ENCODE measurements around the gene ZCCHC7.
"Not testable (repeated sequence)": the region's sequence is repeated elsewhere in the genome, so short reads cannot be mapped to it uniquely, and the experiment has no call there.

The ZCCHC7 gene

DNA sequence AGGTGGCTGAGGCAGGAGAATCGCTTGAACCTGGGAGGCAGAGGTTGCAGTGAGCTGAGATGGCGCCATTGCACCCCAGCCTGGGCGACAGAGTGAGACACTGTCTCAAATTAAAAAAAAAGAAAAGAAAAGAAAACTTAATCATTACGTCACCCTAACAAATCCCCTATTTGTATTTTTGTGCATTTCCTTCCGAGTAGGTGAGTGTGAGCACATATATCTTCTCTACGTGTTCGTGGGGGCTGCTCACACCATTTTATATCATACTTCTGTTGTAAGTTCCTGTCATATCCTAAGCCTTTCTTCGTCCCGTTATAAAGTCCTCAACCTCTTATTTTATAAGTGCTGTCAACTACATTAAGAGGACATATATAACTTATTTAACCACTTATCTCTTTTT, 260.2 kb downstream of the ZCCHC7 start:
- no peak for DNase-seq

DNA sequence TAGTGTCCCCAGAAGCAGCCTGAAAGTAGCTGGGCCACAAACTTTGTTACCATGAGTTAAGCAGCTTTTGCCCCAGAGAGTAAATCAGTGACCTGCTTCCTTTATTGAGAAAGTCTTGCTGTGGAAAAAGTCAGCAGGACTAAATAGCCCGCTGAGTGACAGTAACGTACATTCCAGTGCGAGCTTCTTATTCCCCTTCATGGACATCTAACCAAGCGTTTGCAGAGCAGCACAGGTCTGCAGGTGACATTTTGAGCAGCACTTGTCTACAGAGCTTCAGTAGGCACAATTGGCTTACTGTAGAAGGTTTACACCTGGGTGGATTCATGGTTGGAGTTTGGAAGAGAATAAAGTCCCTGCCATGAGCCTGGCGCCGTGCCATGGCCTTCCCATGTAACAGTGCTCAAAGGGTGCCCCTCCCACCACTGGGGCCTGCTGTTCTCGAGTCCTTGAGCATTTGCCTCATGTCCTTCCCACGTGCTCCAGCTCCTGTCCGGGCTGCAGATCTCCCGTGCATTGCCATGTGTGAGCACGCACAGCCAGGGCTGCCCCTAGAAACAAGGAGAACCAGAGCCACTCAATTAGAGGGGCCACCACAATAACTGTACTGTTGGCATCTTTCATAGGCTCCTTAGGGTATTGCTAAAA, 260.8 kb downstream of the ZCCHC7 start:
- no peak for DNase-seq

DNA sequence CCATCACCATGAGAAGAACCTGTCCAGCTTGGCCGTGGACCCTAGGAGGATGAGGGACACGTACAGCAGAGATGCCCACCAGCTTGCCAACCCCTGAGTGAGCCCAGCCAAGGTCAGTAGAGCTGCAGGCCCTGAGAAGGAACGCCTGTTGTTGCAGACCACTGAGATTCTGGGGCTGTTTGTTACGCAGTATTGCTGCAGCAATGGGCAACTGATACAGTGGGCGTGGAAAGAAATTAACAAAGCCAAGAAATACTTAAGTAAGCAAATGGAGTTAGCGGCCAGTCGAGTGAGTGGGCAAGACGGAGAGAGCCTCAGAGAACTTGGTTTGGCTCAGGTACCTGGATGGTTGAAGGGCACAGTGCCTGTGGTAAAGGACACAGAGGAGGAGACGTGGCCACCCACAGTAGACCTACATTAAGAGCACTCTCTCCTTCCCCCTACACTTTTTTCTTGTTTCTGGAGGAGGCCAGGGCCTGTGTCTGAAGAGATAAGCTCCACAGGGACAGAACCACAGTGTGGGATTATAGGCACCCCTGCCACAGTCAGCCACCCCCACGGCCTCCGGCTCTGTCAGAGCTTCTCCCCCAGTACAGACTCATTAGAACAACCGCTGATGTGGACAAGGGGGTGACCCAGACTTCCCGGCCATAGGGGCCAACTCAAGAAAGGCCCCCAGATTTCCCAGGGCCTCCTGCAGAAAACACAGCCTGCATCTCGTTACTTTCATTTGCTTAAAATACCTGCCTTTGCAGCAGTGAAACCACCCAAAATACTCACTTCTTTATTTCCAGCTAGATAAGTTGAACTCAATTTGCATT, 262.0 kb downstream of the ZCCHC7 start:
- DNase-seq: no peak

DNA sequence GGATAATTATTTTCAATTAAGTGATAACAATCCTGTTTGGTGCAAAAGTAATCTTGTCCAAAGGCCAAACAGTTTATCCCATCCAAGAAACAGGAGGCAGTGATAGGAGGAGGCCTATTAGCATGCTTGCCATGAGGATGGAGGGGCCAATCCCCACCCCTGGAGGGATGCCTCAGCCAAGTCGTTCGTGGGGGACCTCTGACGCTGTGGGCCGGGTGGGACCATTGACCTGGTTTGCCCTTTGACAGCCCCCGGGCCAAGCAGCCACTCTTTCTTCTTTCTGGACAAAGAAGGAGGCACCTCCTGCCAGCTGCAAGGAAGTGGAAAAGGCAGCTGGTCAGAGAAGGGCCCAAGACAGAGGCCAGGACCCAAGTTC, 262.6 kb downstream of the ZCCHC7 start:
- DNase-seq: no peak

DNA sequence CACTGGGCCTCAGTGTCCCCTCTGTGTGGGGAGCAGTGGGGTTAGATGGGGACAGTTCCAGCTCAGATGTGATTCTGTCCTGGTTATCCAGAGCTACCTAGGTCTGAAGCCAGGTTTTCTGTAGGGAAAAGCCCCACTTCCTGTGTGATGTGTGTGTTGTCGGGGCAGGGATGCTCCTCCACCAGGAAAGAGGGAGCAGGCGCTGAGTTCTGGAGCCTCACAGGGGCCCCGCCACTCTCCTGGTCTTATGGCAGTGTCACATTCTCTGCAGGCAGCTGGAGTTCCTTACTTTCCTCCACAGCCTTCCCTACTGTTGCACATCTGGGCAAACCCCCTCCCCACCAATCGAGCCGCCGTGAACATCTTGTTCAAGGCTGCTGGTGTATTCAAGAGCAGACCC, 263.0 kb downstream of the ZCCHC7 start:
- no peak for DNase-seq

DNA sequence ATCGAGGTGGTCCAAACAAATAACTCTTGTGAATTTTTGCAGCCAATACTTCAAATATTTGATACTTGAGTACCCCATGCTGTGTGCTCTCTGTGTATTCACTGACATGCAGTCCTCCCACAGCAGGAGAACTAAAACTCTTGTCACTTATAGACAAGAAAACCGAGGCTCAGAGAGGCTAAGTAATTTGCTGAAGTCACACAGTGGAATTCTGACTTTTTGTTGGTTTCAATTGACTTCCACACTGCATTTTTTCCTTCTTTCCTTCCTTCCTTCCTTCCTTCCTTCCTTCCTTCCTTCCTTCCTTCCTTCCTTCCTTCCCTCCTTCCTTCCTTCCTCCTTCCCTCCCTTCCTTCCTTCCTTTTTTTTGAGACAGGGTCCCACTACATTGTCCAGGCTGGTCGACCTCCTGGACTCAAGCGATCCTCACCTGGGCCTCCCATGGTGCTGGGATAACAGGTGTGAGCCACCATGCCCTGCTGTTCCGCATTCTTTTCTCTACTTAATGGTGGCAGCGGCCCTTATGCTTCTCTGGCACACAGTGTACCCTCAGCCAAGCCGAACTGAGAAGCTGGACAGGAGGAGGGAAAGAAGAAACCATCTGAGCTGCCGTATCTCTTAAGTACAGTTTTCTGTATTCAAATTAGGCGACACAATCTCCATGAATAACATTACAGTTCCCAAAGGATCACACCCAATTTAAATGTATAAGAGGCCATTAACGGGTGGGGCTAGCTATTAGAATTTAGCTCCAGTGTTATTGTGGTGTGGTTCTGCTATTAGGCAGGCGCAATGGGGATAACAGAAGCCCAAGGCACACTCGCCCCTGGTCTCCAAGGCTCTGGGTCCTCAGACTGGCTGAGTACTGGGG, 263.7 kb downstream of the ZCCHC7 start:
- DNase-seq: no peak

DNA sequence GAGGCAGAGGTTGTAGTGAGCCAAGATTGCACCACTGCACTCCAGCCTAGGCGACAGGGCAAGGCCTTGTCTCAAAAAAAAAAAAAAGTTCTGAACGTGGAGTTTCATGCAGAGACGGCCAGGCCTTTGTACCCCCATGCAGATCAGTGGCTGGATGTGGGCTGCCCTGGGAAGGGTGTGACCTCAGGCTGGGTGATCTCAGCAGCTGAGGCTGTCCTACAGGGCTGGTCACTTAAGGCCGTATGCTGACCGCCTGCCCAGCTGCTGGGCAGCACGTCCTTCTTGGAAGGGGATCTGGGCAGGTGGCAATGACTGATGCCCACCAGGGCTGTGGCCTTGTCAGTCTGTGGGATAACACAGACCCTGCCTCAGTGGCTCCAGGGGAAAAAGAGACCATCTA, 264.9 kb downstream of the ZCCHC7 start:
- no peak for DNase-seq

DNA sequence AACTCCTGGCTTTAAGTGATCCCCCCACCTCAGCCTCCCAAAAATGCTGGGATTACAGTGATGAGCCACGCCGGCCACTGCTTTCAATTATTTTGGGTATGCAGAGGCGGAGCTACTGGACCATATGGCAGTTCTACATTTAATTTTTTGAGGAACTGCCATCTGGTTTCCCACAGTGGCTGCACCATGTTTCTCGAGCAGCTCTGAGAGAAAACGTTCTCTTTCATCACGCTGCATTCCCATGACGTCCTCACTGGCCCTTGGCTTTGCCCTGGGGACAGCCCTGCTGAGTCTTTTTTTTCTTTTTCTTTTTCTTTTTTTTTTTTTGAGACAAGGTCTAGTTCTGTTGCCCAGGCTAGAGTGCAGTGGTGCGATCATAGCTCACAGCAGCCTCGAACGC, 266.6 kb downstream of the ZCCHC7 start:
- DNase-seq: no peak

DNA sequence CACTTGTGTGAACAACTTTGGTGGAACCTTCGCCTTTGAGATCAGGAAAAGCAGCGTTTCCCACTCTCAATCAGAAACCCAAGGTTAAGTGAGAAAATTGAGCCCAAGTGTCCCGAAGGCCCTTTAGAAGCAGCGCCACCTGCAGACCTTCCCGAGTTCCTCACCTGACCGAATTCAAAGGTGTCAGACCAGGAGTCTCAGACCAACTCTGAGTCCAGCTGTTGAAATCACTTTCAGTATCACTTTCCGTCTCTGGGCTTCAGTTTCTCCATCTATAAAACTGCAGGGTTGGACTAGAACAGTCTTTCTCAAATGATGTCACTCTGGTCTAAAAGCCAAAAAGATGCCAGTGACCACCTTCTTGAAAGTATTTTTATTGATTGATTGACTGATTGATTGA, 270.4 kb downstream of the ZCCHC7 start:
- DNase-seq: peak in 2 of 5 donors; percentile 19 to 27

DNA sequence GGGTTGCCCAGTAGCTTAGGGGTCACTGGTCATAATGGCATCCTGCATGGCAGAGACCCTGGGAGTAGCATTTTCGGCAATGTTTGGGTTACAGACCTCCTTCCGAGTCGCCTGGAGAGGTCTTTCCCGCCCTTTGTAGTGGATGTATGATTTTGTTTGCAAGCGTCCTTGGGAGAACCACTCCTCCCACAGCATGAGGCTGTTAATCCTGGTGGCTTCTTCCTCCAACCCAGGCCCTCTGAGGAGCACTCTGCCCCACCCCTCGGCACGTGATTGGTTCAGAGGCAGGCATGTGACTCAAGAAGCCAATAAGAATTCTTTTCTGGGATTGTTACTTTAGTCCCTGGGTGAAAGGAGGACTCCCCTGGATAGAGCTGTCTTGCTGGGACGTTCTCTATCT, 271.9 kb downstream of the ZCCHC7 start:
- DNase-seq: no peak

DNA sequence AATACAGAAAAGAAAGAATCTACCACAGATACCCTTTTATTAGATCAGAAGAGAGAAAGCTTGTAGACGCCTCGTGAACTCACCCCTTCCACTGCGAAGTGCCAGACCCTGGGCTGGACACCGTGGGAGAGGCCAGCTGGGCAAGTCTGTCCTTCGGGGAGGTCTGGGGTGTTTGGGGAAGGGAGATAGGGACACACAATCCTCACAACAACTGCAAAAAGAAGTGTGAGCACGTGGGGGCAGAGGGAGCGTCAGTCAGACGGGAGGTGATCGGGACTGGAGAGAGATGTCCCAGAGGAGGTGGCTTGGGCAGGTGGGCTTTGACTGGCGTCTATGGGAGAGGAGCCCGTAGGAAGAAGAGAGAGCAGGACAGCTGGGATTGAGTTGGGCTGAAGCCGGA, 274.9 kb downstream of the ZCCHC7 start:
- DNase-seq: no peak

DNA sequence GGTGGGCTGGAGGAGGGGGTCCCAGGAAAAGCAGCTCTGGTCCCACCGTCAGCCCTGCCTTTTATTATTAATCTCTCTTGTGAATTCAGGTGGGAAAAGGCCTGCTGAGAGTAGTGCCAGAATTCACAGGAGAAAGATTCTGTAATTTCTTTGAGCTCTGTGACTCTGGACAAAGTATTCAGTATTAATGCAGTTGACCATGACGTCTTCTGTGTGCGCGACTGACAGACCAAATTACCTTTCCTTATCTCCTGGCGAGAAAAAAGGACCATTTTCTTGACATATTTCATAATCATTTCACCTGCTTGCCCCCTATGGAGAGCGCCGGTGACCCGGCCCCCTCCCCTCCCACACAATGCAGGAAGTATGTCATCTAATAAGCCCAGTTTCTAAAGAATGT, 275.3 kb downstream of the ZCCHC7 start:
- no peak for DNase-seq

DNA sequence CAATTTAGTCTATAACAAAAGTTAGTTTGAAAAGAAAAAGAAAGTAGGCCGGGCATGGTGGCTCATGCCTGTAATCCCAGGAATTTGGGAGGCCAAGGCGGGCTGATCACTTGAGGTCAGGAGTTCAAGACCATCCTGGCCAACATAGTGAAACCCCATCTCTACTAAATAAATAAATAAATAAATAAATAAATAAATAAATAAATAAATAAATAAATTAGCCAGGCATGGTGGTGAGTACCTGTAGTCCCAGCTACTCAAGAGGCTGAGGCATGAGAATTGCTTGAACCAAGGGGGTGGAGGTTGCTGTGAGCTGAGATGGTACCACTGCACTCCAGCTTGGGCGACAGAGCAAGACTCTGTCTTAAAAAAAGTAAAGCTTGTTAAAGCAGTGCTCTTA, 277.6 kb downstream of the ZCCHC7 start:
- not testable (repeated sequence) for DNase-seq

DNA sequence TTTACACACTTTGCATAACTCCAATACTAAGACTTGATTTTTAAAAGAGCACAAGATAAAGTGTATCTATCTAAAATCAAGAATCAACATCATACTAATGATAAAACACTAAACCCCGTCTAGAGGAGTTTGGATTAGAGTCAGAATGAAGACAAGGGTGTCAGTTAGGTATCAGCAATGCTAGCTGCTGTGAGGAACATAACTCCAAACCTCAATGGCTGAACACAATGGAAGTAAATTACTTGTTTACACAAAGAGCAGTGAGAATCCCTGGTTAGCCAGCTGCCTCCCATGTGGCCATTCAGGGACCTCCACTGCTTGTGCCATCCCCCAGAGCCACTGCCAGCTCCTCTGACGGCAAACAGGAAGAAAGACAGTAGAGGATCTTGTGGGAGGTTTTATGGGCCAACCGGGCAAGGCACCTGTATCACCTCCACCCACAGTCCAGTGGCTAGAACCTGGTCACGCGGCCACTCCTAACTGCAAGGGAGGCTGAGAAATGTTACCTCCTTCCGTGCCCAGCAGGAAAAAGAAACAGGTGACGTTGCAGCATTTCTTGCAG, 278.2 kb downstream of the ZCCHC7 start:
- no peak for DNase-seq

DNA sequence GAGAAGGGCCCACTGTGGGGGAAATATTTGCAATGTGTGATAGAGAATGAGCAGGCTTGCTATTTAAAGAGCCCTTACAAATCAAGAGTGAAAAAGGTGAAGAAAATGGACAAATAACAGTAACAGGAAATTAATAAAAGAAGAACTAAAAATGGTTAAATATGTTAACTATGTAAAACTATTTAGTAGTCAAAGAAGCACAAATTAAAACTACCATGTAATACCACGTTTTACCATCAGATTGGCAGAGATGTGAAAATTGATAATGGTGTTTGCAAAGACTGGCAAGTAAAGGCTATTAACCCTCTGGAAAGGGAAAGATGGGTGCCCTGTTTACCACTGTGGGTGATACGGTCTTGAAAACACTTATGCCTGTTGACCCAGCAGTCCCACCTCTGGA, 279.0 kb downstream of the ZCCHC7 start:
- no peak for DNase-seq

DNA sequence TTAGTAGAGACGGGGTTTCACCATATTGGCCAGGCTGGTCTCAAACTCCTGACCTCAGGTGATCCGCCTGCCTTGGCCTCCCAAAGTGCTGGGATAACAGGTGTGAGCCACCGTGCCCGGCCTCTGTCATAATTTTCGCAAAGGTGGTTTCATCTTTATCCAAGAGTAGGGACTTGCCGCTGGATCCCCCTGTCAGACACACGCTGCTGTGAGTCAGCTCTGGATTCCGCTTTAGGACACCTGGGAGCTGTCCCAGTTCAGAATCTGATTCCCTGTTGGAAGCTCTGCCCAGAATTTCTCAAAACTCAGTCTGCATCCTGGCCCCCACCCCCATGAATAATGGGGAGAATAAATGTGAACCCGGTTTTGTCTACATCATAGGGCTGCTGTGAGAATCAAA, 284.2 kb downstream of the ZCCHC7 start:
- DNase-seq: no peak

DNA sequence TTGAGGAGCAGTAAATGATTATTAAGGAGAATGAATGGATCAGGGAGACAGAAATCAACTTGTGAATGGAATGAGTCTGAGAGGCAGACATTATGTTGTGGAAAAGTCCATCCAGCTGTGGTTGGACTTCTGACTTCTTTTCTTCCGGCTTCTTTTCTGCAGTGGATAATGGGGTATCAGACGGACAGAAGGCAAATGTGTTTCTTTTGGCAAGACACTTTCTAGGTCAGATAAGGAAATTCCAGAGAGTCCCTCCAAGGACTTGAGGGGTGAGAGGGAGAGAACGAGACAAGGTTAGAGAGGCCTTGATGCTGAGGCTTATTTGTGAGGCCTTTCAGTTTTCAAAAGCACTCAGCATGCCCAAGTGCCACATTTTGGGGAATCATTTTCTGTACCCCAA, 285.0 kb downstream of the ZCCHC7 start:
- DNase-seq: no peak

DNA sequence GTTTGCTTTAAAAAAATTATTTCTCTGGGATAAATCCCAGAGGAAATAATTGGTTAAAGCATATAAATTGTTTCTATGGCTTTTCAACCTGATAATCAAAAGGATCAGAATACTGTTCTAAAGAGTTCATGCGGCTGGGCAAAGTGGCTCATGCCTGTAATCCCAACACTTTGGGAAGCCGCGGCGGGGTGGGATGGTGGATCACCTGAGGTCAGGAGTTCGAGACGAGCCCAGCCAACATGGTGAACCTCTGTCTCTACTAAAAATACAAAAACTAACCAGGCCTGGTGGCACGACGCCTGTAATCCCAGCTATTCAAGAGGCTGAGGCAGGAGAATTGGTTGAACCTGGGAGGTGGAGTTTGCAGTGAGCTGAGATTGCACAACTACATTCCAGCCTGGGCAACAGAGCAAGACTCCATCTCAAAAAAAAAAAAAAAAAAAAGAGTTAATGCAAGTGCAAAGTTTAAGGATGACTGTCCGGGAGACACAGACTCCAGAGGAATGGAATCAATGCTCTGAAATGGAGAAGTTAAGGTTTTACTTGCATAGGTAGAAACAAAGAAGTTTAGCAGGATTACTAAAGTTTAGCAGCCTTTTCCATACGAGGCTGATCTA, 285.5 kb downstream of the ZCCHC7 start:
- DNase-seq: no peak

DNA sequence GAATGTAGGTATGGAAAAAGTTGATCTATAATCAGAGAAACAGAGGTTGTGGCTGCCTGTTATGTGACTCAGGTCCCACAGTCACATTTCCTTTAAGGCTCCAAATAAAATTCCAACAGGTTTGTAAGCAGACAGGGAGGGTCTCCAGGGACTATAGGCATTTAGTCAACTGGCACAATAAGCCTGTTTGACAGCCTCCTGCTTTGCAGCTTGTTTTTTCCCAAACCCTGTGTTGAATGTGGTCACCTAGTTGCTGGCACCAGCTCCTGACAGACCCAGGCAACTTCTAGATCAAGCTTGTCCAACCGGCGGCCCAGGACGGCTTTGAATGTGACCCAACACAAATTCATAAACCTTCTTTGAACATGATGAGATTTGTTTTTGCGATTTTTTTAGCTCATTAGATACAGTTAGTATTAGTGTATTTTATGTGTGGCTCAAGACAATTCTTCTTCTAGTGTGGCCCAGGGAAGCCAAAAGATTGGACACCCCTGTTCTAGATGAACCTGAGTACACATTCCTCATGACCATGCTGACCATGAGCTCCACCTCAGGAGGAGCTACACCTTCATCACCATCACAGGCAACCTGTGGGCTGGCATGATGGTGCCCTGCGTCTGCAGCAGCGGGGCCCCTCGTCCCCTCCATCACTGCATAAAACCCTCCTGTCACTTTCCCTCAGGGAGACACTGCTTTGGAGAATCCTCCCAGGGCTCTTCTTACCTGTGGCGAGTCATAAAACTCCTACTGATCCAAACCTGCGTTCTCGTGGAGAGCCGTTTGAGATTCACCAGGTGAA, 286.4 kb downstream of the ZCCHC7 start:
- DNase-seq: no peak

DNA sequence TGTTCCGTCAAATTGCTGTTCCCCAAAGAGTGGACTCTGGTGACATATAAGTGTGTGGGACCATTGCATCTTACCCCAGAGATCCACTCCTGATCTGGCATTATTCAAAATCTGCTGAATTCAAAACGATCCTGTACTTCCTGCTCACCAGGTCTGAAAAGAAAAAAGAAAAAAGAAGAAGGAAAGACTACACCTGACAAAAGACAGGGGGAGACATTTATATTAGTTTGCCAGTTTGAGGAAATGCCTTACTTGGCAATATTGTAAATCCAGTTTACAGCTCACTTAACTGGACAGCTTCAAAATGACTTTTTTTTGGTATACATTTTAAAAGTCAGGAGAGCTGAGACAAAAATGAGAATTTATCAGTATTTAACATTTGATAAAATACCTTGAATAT, 287.1 kb downstream of the ZCCHC7 start:
- DNase-seq: no peak
